ENCODE results near the gene PEX14.

DNA sequence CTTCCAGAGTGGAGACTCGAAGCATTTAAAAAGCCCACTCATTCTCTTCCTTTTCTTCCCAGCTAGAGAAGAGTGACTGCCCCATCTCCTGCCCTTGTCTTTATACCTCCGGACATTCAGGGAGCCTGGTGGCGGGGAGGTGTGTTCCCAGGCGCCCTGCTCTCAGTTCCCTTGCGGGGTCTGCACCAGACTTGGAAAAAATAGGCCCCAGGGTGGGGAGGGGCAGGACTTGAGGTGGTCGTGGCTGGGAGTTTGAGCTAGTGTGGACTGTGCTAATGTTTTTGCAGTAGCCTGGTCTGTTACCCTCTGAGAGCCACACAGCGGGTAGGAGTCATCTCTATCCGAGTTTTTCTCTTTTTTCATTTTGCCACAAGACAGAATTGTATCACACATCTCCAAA is 139.1 kb downstream of the PEX14 start:
- TF ChIP-seq, protein P1, sequence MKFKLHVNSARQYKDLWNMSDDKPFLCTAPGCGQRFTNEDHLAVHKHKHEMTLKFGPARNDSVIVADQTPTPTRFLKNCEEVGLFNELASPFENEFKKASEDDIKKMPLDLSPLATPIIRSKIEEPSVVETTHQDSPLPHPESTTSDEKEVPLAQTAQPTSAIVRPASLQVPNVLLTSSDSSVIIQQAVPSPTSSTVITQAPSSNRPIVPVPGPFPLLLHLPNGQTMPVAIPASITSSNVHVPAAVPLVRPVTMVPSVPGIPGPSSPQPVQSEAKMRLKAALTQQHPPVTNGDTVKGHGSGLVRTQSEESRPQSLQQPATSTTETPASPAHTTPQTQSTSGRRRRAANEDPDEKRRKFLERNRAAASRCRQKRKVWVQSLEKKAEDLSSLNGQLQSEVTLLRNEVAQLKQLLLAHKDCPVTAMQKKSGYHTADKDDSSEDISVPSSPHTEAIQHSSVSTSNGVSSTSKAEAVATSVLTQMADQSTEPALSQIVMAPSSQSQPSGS (IDR thresholded peaks at IDR 0.05; ENCODE audit: low read length): no peak
- TF ChIP-seq RFX5 (IDR thresholded peaks at IDR 0.05; ENCODE audit: low read depth, low read length) (no peak), BMI1 (IDR thresholded peaks at IDR 0.05; ENCODE audit: borderline replicate concordance) (no peak), BRCA1 (IDR thresholded peaks at IDR 0.05; ENCODE audit: low read depth, low read length) (no peak), MTA3 (IDR thresholded peaks at IDR 0.05; ENCODE audit: borderline replicate concordance, low read length) (no peak), STAT1 (conservative IDR thresholded peaks at IDR 0.05) (no peak), ZNF622 (IDR thresholded peaks at IDR 0.05) (no peak), ETV6 (conservative IDR thresholded peaks at IDR 0.05 in 1 of 2, IDR thresholded peaks at IDR 0.05 in 1 of 2; ENCODE audit: borderline replicate concordance in 1 of 2, low read depth in 1 of 2) (no peak), POLR2AphosphoS5 (IDR thresholded peaks at IDR 0.05; ENCODE audit: low read length) (no peak), ZZZ3 (IDR thresholded peaks at IDR 0.05; ENCODE audit: control insufficient read depth, insufficient read length, low read depth) (no peak)
- TF ChIP-seq, protein P2, sequence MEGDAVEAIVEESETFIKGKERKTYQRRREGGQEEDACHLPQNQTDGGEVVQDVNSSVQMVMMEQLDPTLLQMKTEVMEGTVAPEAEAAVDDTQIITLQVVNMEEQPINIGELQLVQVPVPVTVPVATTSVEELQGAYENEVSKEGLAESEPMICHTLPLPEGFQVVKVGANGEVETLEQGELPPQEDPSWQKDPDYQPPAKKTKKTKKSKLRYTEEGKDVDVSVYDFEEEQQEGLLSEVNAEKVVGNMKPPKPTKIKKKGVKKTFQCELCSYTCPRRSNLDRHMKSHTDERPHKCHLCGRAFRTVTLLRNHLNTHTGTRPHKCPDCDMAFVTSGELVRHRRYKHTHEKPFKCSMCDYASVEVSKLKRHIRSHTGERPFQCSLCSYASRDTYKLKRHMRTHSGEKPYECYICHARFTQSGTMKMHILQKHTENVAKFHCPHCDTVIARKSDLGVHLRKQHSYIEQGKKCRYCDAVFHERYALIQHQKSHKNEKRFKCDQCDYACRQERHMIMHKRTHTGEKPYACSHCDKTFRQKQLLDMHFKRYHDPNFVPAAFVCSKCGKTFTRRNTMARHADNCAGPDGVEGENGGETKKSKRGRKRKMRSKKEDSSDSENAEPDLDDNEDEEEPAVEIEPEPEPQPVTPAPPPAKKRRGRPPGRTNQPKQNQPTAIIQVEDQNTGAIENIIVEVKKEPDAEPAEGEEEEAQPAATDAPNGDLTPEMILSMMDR (IDR thresholded peaks at IDR 0.05 in 2 of 3, conservative IDR thresholded peaks at IDR 0.05 in 1 of 3; ENCODE audit: control insufficient read depth in 2 of 3, extremely low read depth in 1 of 3, insufficient read depth in 1 of 3, low read depth in 3 of 3, low read length in 3 of 3): no peak
- TF ChIP-seq, protein P3, sequence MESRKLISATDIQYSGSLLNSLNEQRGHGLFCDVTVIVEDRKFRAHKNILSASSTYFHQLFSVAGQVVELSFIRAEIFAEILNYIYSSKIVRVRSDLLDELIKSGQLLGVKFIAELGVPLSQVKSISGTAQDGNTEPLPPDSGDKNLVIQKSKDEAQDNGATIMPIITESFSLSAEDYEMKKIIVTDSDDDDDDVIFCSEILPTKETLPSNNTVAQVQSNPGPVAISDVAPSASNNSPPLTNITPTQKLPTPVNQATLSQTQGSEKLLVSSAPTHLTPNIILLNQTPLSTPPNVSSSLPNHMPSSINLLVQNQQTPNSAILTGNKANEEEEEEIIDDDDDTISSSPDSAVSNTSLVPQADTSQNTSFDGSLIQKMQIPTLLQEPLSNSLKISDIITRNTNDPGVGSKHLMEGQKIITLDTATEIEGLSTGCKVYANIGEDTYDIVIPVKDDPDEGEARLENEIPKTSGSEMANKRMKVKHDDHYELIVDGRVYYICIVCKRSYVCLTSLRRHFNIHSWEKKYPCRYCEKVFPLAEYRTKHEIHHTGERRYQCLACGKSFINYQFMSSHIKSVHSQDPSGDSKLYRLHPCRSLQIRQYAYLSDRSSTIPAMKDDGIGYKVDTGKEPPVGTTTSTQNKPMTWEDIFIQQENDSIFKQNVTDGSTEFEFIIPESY (IDR thresholded peaks at IDR 0.05): no peak
